ENCODE results near the gene KCNJ9.

Gene KCNJ9

DNA sequence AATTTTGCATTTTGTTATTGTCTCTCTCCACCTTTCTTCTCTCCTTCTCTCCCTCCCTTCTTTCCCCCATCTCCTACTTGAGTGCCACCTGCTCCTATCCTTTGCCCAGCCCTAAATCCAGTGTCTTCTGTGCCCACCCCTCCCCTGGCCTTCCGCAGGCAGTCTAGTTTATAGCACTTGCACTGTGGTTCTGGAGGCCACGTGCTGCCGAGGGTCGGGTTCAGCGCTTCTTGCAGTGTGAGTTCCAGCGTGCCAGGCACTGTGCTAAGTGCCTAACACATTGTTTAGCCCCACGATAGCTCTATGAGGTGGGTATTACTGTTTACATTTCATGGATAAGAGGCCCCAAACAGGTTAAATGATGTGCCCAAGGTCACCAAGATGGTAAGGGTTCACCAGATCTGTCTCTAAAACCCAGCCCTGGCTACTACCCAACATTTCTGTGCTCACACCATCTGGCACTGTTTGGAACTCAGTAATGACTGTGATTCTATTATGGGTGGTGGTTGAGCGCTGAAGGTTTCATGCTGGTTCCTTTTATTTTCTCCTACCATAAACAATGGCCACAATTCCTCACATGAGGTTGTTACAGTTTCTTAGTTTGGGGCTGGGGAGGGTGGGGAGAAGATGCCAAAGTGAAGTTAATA is 56.0 kb downstream of the KCNJ9 start:
- TF ChIP-seq, protein P1, sequence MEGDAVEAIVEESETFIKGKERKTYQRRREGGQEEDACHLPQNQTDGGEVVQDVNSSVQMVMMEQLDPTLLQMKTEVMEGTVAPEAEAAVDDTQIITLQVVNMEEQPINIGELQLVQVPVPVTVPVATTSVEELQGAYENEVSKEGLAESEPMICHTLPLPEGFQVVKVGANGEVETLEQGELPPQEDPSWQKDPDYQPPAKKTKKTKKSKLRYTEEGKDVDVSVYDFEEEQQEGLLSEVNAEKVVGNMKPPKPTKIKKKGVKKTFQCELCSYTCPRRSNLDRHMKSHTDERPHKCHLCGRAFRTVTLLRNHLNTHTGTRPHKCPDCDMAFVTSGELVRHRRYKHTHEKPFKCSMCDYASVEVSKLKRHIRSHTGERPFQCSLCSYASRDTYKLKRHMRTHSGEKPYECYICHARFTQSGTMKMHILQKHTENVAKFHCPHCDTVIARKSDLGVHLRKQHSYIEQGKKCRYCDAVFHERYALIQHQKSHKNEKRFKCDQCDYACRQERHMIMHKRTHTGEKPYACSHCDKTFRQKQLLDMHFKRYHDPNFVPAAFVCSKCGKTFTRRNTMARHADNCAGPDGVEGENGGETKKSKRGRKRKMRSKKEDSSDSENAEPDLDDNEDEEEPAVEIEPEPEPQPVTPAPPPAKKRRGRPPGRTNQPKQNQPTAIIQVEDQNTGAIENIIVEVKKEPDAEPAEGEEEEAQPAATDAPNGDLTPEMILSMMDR (IDR thresholded peaks at IDR 0.05; ENCODE audit: low read depth, low read length, missing control alignments), result no peak
- Histone ChIP-seq H3K36me3 (replicated peaks) (no peaks in the 10 kb centered on the region), H3K27ac (no peak overlapping the region), H3K27me3 (replicated peaks) (no peaks in the 10 kb centered on the region), H3K4me3 (ENCODE audit: low read depth, low read length) (no peak overlapping the region)
- in situ Hi-C loops (cut with HindIII; ENCODE audit: low pct_ligation_motif_present, low sequenced_read_pairs), result no loop called here
- no peak for DNase-seq

DNA sequence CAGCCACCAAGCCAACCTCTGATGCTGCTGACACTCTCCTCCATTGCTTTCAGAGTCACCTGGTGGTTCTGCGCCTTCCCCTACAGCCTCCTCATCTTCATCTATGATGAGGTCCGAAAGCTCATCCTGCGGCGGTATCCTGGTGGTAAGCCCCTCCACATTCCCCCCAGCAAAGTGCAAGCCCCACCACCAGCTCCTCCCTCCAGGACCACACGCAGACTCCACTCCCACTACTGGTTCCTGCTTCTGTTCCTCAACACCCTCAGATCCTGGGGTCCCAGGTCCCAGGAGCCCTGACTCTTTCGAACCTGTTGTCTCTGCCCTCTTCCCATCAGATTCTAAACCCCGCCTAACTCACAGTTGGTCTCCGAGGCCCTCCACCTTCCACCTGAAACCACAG is 58.5 kb downstream of the KCNJ9 start:
- TF ChIP-seq, protein P1 (IDR thresholded peaks at IDR 0.05; ENCODE audit: low read depth, low read length, missing control alignments), result no peak
- Histone ChIP-seq H3K27me3 (replicated peaks) (no peaks in the 10 kb centered on the region), H3K4me3 (ENCODE audit: low read depth, low read length) (no peak overlapping the region), H3K36me3 (replicated peaks) (no peaks in the 10 kb centered on the region), H3K27ac (no peak overlapping the region)
- no peak for DNase-seq
- in situ Hi-C loops (cut with HindIII; ENCODE audit: low pct_ligation_motif_present, low sequenced_read_pairs), result no loop called here
